IPS DF 6.9 (cell line): Measurements from ENCODE around the gene KIF25.

Experiments
- DNase-seq: peaks from one replicate; pipeline ENCODE4 v3.0.0-alpha.2; 2013; ENCODE audit warnings: low read depth, low spot score
- H3K27ac ChIP-seq: one replicate; pipeline ENCODE4 v1.5.1; 2013; ENCODE audit warnings: low read length, control low read depth
- H3K27me3 ChIP-seq: 2 replicates; pipeline ENCODE4 v1.6.1; 2013; ENCODE audit warnings: mild to moderate bottlenecking, low read length; ENCODE audit not compliant: control insufficient read depth, insufficient read depth
- H3K36me3 ChIP-seq: 2 replicates; pipeline ENCODE4 v1.6.1; 2013; ENCODE audit warnings: low read length; ENCODE audit not compliant: control insufficient read depth, insufficient read depth
- H3K4me1 ChIP-seq: 2 replicates; pipeline ENCODE4 v1.6.1; 2013; ENCODE audit warnings: low read length; ENCODE audit not compliant: control insufficient read depth, insufficient read depth
- H3K4me3 ChIP-seq: 2 replicates; pipeline ENCODE4 v1.5.1; 2013; ENCODE audit warnings: mild to moderate bottlenecking, low read length
- H3K9me3 ChIP-seq: 2 replicates; pipeline ENCODE4 v1.6.1; 2013; ENCODE audit warnings: low read length, inconsistent platforms; ENCODE audit not compliant: control insufficient read depth, insufficient read depth
- WGBS: extraction: QIAGEN DNeasy Blood & Tissue Kit; methylation state at CpG from one replicate; pipeline ENCODE4 v1.1.7; 2013; ENCODE audit warnings: mixed read lengths, missing lambda C conversion rate; ENCODE audit not compliant: insufficient read length, insufficient coverage; 5-methylcytosine and 5-hydroxymethylcytosine counted together

The KIF25 gene

DNA sequence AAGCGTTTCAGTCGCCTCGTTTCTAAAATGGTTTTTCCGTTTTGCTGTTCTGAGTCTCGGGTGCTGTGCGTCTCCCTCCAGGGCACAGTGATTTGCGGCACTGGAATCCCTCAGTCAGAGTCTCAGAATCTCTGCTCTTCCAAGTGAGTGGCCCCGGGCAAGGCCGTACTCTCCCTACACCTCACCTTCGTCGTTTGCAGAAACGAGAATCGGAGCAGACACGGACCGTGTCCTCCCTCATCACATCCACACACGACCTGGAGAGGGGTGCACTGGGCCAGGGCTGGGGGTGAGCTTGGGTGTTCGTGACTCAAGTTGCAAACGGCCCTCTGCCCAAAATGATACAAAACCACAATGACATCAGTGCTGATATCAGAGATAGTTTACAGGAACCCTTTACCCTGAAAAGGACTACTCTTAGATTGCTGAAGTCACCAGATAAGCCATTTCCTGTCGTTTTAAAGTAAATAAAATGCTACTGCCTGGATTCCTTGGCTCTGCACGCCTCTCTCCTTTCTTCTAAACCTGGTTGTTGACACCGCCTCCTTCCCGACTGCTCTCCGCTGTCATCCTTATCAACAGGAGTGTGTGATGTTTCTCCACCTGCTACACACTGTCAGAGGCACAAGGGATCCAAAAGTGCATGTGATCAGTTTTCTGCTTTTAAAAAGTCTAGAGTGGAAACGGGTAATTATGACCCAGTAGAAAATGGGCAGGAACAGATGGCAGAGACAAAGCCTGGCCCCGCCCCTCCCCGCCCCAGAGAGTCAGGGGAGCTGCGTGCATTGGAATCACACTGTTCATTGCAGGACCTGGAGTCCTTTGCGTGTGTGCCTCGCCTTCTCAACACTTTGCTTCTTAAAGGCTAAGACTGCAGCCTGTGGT, 38.4 kb downstream of the KIF25 start:
- Histone ChIP-seq H3K9me3 (0 out of 2 replicates have a peak, but pooled peaks cover 1% of the 10 kb centered on the region), H3K4me1 (no peaks in the 10 kb centered on the region; the same call in 1 of the 2 replicates), H3K4me3 (peak overlapping the region; percentile 4; the same call in 1 of the 2 replicates), H3K27ac (no peak overlapping the region), H3K27me3 (no peaks in the 10 kb centered on the region), H3K36me3 (no peaks in the 10 kb centered on the region)
- WGBS = no CpG with 5 or more reads among the region's 29 CpGs
- no peak for DNase-seq

DNA sequence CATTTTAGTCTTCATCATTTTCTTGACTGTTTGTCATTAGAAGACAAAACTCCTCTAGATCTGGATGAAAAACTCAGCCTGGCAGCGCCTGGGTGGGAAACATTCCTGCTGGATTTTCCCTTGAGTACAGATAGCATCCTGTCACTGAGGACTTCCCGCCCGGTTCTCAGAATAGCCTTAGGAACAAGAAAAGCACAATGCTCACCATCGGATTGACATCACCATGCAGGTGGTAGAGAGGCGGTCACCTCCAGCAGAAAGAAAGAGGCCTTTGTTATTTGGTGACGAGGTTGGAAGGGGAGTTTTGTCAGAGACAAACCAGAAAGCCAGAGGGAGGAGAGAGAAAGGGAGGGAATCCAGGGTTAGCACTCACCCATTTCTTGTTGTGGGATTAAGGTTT, 39.8 kb downstream of the KIF25 start:
- H3K9me3 ChIP-seq = 0 out of 2 replicates have a peak, but pooled peaks cover 1% of the 10 kb centered on the region
- no peak overlapping the region for H3K27ac ChIP-seq
- no CpG with 5 or more reads among the region's 6 CpGs for WGBS
- H3K27me3 ChIP-seq = no peaks in the 10 kb centered on the region
- 0 out of 2 replicates have a peak, but pooled peaks cover 2% of the 10 kb centered on the region for H3K36me3 ChIP-seq
- no peak for DNase-seq
- no peaks in the 10 kb centered on the region for H3K4me1 ChIP-seq
- H3K4me3 ChIP-seq = no peak overlapping the region

DNA sequence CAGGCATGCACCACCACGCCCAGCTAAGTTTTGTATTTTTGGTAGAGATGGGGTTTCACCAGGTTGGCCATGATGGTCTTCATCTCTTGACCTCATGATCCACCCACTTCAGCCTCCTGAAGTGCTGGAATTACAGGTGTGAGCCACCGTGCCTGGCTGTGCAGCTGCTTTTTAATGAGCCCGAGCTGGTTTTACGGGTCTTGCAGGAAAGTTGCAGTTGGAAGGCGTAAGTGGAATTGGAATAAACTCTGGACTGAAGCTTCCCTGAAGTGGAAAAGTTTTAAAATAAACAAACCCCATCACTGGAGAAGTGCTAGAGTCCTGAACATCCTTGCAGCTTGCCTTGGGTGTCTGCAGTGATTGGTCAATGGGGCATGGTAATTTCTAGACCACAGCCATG, 40.4 kb downstream of the KIF25 start:
- no CpG with 5 or more reads among the region's 5 CpGs for WGBS
- Histone ChIP-seq H3K4me1 (no peaks in the 10 kb centered on the region), H3K9me3 (0 out of 2 replicates have a peak, but pooled peaks cover 1% of the 10 kb centered on the region), H3K36me3 (0 out of 2 replicates have a peak, but pooled peaks cover 2% of the 10 kb centered on the region), H3K27ac (no peak overlapping the region), H3K27me3 (no peaks in the 10 kb centered on the region), H3K4me3 (no peak overlapping the region)
- DNase-seq = no peak

DNA sequence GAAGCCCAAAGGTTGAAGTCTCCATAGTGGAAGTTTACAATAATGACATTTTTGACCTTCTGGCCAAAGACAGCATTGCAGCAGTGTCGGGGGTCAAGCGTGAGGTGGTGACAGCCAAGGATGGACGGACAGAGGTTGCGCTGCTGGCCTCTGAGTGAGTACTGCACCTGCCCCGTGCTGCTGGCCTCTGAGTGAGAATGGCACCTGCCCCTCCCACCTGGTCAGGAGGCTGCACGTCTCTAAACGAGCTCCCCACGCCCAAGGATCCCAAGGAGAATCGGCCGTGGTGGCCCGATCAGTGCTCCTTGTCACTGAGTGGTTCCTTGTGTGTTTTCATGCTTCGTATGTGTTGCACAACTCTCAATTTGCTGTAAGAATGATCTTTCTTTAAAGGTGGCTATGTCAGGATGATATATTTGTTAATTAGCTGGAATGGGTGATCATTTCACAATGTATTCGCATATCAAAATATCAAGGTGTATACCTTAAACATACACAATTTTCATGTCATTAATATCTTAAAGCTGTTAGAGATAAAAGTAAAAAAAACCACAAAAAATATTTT, 41.2 kb downstream of the KIF25 start:
- WGBS = no CpG with 5 or more reads among the region's 13 CpGs

DNA sequence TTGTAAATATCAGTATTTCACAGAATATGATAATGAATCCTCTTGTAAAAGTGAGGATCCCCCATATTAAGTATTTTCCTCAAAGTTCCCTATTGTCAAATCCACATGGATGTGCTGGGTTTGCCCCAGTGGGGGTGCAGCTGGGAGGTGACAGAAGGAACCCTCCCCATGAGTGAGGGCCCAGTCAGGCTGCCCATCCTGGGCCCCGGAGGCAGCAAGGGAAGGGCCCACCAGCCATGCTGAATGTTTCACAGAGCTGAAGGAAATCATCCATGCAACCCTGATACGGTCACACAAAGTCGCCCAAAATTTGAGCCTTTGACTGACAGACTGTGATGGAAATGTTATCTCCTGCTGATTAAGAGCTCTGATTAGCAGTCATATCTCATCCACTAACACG, 41.8 kb downstream of the KIF25 start:
- Histone ChIP-seq H3K9me3 (0 out of 2 replicates have a peak, but pooled peaks cover 1% of the 10 kb centered on the region), H3K4me1 (no peaks in the 10 kb centered on the region), H3K27me3 (no peaks in the 10 kb centered on the region), H3K36me3 (peaks cover 2% of the 10 kb centered on the region; the same call in 1 of the 2 replicates), H3K27ac (no peak overlapping the region), H3K4me3 (no peak overlapping the region)
- whole genome bisulfite sequencing = no CpG with 5 or more reads among the region's 4 CpGs
- DNase-seq = no peak

More for the DNA sequence above, 41.2 kb downstream of the KIF25 start:
- no peak for DNase-seq
- 0 out of 2 replicates have a peak, but pooled peaks cover 1% of the 10 kb centered on the region for H3K9me3 ChIP-seq
- H3K4me3 ChIP-seq = no peak overlapping the region
- H3K27ac ChIP-seq = no peak overlapping the region
- H3K36me3 ChIP-seq = peaks cover 2% of the 10 kb centered on the region; the same call in 1 of the 2 replicates
- no peaks in the 10 kb centered on the region for H3K4me1 ChIP-seq
- no peaks in the 10 kb centered on the region for H3K27me3 ChIP-seq

DNA sequence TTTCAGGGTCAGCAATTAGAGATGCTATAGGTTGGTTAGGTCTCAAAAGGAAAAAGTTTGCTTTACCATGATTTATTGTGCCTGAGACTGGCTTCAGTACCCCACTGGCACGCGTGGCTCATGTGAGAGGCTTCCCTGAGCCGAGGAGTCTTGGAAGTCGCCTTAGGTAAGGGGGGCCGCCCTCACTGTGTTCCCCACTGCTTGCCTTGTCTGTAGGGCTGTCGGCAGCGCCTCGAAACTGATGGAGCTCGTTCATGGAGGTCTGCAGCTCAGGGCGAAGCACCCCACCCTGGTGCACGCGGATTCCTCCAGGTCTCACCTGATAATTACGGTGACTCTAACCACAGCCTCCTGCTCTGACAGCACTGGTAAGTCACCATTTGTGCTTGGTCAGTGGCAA, 42.4 kb downstream of the KIF25 start:
- Histone ChIP-seq H3K36me3 (peaks cover 2% of the 10 kb centered on the region; the same call in 1 of the 2 replicates), H3K9me3 (0 out of 2 replicates have a peak, but pooled peaks cover 1% of the 10 kb centered on the region), H3K4me1 (no peaks in the 10 kb centered on the region), H3K27me3 (no peaks in the 10 kb centered on the region), H3K4me3 (no peak overlapping the region), H3K27ac (no peak overlapping the region)
- no CpG with 5 or more reads among the region's 13 CpGs for WGBS
- no peak for DNase-seq

DNA sequence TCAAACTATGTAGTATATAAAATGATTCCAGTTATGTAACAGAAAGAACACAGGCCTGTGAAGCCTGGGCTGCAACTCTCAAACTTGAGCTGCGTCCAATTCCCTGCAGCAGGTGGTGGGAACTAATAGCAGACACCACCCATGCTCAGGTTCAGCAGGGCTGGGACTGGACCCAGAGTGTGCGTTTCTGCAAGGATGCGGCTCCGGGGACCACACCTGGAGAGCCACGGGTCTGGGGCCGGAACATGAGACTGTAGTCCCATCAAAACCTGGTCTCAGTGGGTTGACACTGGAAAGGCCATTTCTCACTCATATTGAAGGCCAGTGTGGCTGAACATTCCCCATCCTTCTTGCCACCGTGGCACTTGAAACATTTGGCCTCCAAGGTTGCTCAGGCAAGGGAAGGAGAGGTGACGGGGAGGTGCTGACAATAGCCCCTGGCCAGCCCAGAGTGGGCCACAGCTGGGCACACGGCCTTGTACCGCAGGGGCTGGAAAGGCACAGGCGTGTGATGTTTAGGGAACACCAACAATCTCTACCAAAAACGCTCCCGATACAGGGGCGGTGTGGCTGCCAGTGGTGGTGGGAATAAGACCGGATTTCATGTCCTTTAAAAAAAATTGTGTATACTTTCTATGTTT, 43.5 kb downstream of the KIF25 start:
- Histone ChIP-seq H3K4me1 (no peaks in the 10 kb centered on the region), H3K36me3 (peaks cover 2% of the 10 kb centered on the region; the same call in 1 of the 2 replicates), H3K4me3 (no peak overlapping the region), H3K9me3 (0 out of 2 replicates have a peak, but pooled peaks cover 1% of the 10 kb centered on the region), H3K27ac (no peak overlapping the region), H3K27me3 (no peaks in the 10 kb centered on the region)
- no CpG with 5 or more reads among the region's 15 CpGs for WGBS
- DNase-seq = no peak

DNA sequence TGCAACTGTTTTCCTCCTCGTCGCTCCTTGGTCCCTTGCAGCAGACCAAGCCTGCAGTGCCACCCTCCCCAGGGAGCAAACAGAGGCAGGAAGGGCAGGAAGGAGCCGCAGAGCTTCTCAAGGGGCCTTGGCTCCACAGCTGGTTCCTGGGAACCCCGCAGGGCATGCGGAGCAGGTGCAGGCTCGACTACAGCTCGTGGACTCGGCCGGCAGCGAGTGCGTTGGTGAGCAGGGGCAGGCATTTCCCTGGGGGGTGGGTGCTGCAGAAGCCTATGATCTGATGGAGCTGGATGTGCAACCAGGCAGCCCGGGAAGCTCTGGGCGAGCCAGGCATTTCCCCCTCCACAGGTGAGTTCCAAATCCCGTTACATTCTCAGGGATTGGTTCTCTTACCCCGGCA, 44.5 kb downstream of the KIF25 start:
- H3K27me3 ChIP-seq = no peaks in the 10 kb centered on the region
- peaks cover 2% of the 10 kb centered on the region; the same call in 1 of the 2 replicates for H3K36me3 ChIP-seq
- no CpG with 5 or more reads among the region's 15 CpGs for WGBS
- H3K27ac ChIP-seq = no peak overlapping the region
- H3K9me3 ChIP-seq = 0 out of 2 replicates have a peak, but pooled peaks cover 1% of the 10 kb centered on the region
- H3K4me3 ChIP-seq = no peak overlapping the region
- DNase-seq = no peak
- no peaks in the 10 kb centered on the region for H3K4me1 ChIP-seq

DNA sequence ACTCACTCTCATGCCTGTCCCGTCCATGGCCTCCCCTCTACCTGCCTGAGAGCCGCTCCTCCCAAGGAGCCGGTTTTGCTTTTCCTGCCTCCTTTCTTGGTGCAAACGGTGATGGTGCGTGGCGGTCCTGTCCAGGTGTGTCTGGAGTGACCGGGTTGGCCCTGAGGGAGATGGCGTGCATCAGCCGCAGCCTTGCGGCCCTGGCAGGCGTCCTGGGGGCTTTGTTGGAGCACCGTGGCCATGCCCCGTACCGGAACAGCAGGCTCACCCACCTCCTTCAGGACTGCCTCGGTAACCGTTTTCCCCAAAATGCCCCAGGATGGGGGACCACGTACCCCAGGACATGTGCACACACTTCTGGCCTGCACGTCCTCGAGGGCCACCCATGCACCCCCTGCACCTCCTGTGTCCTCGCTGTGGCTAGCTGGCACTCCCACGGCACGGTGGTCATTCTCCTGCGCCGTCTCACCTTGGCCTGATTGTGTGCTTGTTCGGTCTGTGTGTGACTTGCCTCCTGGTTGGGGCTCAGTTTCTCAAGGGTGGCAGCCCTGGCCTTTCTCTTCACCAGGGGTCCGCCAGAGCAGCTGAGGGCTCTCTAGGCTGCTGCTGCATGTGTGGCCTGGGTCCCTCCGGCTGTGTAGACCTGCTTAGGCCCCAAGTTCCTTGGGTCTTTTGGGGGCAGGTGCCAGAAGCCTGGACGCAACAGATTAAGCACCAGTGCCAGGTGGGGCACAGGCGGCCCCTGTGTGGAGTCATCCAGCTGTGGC, 45.1 kb downstream of the KIF25 start:
- peaks cover 2% of the 10 kb centered on the region; the same call in 1 of the 2 replicates for H3K36me3 ChIP-seq
- H3K9me3 ChIP-seq = 0 out of 2 replicates have a peak, but pooled peaks cover 1% of the 10 kb centered on the region
- no peak for DNase-seq
- H3K27me3 ChIP-seq = no peaks in the 10 kb centered on the region
- H3K4me1 ChIP-seq = no peaks in the 10 kb centered on the region
- H3K4me3 ChIP-seq = no peak overlapping the region
- no peak overlapping the region for H3K27ac ChIP-seq
- WGBS = no CpG with 5 or more reads among the region's 29 CpGs
